NCI-H2196 treated with DMSO at 0.1 percent for 48 hours (cell line): Measurements from ENCODE around the gene MMRN1.

ENCODE experiments used
- DNase-seq: peaks from one replicate; lab custom pipeline; 2025; ENCODE audit not compliant: unreplicated experiment; lab: John Stamatoyannopoulos, UW

Gene MMRN1, protein sequence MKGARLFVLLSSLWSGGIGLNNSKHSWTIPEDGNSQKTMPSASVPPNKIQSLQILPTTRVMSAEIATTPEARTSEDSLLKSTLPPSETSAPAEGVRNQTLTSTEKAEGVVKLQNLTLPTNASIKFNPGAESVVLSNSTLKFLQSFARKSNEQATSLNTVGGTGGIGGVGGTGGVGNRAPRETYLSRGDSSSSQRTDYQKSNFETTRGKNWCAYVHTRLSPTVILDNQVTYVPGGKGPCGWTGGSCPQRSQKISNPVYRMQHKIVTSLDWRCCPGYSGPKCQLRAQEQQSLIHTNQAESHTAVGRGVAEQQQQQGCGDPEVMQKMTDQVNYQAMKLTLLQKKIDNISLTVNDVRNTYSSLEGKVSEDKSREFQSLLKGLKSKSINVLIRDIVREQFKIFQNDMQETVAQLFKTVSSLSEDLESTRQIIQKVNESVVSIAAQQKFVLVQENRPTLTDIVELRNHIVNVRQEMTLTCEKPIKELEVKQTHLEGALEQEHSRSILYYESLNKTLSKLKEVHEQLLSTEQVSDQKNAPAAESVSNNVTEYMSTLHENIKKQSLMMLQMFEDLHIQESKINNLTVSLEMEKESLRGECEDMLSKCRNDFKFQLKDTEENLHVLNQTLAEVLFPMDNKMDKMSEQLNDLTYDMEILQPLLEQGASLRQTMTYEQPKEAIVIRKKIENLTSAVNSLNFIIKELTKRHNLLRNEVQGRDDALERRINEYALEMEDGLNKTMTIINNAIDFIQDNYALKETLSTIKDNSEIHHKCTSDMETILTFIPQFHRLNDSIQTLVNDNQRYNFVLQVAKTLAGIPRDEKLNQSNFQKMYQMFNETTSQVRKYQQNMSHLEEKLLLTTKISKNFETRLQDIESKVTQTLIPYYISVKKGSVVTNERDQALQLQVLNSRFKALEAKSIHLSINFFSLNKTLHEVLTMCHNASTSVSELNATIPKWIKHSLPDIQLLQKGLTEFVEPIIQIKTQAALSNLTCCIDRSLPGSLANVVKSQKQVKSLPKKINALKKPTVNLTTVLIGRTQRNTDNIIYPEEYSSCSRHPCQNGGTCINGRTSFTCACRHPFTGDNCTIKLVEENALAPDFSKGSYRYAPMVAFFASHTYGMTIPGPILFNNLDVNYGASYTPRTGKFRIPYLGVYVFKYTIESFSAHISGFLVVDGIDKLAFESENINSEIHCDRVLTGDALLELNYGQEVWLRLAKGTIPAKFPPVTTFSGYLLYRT

DNA sequence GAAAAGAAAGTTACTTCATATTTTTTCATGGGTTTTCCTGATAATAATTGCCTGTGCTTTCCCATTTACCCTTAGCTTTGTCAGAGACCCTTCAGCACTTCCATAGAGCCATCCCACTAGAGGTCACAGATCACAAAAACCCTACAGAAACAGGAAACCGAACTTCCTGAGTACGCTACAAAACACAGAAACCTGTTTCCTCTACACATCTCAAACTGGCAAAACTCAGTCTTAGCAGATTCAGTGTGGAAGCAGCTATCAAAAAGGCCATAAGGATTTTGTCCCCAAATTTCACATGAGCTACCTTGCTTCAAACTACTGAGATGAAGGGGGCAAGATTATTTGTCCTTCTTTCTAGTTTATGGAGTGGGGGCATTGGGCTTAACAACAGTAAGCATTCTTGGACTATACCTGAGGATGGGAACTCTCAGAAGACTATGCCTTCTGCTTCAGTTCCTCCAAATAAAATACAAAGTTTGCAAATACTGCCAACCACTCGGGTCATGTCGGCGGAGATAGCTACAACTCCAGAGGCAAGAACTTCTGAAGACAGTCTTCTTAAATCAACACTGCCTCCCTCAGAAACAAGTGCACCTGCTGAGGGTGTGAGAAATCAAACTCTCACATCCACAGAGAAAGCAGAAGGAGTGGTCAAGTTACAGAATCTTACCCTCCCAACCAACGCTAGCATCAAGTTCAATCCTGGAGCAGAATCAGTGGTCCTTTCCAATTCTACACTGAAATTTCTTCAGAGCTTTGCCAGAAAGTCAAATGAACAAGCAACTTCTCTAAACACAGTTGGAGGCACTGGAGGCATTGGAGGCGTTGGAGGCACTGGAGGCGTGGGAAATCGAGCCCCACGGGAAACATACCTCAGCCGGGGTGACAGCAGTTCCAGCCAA lies at the start of gene MMRN1:
MMRN1 (plus strand) TSS at position 206 of the 902 bp plus-strand sequence; CDS start at position 324, 118 bp downstream.
- no peak for DNase-seq

DNA sequence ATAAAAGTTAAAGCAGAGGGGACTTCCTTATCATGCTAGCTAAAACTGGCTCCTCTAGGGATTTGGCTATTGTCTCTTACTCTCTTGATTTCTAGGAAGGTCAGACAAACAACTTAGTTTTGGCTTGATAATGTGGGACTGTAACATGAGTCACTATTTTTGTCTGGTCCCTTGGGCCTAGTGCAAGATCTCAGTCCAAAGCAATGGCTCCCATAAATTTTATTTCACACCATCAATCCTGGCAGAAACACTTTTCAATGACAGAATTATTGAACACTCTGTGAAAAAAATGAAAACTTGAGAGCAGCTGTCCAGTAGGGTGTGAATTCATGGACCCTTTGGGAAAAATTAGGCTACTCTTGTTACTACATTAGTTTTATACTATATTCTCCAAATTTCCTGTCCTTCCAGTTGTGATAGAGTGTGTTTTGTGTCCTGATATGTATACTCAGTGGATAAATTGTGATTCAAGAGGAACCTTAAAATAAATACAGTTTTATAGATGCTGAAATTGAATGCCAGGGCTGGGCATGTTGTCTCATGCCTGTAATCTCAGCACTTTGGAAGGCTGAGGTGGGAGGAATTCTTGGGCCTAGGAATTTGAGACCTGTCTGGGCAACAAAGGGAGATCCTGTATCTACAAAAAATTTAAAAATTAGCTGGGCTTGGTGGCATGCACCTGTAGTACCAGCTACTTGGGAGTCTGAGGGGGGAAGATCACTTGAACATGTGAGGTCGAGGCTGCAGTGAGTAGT lies 46.9 kb upstream of the MMRN1 start:
- no peak for DNase-seq

DNA sequence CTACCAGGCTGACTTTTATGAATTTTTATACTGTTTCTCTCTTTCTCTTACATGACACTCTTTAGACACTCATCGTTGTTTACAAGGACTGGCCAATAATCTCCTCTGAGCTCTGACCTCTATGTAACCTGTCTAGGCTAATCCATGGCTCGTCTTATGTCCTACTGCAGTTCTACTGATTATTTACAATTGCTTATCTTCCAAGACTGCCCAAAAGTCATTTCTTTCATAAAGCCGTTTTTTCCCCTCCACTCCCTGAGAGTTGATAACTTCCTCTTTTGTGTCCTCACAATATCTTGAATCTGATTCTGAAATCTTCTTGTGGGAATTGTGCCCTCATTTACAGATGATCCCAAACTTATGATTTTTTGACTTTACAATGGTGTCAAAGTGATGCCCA lies 39.4 kb upstream of the MMRN1 start:
- DNase-seq: no peak

DNA sequence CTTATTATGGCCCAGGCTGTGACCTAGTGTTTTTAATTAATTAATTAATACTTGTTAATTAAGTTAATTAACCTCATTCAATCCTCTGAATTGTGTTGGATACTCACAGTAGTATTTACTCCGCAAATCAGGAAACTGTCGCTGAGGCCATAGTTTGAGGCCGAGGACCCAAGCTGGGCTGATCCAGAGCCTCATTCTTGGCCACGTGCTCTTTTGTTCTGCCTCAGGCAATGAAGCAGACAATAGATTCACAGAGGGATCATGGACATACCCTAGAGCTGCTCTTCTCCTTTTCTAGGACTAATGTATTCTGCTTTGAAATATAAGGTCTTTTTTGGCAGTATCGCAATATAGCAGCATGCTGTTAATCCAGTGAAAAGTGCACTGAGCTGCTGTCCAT lies 33.7 kb upstream of the MMRN1 start:
- DNase-seq: no peak

DNA sequence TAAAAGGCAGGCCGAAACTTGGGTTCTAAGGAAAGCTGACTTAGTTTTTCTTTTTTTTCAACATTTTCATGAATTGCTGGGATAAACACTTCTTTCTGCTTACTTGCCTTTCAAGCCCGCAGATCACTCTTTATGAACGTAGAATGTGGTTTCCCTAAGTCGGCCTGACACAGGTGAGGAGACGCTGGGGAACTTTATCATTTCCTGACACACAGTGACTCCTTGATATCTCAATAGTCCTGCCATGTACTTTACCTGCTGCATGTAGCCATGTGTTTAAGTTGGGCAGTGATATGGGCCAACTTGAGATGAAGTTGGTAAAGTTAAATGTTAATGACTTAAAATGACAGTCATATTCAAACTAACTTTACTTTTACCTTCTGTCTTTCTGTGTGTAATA lies 31.1 kb upstream of the MMRN1 start:
- no peak for DNase-seq

DNA sequence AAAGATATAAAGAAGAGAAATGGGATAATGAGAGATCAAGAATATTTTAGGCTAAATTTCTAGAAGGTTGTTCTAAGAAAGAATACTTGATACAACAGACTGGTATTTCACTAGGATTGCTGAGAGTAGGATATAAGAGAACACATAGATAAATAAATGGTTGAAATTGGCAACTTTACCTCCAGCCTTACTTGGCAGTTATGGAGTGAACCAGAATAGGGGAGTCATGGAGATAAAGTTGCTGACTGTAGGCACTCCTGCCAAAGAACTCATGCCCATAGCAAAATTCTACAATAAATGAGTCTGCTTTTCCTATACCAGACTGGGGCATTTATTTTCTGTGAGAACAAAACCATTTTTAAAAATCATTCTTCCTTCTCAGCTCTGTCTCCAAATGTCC lies 26.4 kb upstream of the MMRN1 start:
- DNase-seq: no peak

DNA sequence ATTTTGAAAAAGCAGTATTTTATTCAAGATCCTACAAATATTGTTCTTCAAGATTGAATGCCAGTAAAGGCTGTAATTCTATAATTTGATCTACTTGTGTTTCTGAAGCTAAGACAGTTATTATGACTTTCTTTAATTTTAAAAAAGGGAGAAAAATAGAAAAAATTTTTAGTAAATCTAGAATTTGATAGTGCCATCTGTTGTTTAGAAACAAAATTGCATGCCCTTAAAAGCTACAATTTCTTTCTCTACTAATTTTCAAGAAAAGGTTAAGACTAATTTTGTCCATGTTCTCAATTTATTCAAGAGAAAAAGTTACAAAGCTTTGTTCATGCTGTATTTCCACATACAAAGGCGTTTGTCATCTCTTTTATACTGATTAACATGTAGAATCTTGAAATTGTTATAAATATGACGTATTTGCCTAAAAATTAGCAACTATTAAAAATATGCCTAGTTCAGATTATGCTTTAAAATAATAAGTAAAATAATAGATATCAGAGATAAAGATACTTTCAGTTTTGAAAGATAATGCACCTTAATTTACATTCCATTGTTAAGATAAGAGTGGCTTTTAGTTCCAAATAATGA lies 25.6 kb upstream of the MMRN1 start:
- DNase-seq: no peak

DNA sequence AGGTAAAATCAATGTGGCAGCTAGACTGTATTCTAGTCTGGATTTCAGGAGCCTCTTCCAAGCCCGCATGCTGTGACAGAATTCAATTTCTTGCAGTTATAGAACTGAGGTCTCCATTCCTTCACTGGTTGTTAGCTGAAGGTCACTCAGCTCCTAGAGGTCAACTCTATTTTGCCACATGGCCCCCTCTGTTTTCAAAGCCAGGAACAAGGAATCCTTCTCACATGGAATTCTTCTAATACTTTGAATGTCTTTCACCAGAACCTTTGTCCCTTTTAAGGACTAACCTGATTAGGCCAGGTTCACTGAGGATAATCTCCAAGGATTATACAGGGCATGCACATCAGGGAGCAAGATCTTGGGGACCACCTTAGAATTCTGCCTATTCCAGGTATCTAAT lies 23.4 kb upstream of the MMRN1 start:
- DNase-seq: no peak

DNA sequence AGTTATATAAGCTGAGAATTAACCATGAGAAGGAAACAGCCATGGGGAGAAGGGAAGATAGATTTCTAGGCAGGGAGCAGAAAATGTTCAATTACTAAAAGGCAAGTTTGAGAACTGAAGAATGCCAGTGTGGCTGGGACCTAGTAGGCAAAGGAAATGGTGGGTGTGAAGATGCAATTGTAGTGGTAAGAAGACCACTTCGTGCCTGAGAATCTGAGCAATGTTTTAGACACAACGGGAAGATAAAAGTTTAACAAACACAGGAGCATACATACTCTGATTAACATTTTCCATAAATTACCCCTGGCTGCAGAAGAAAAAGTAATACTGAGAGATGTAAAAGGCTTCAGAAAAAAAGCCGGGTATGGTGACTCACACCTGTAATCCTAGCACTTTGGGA lies 18.1 kb upstream of the MMRN1 start:
- no peak for DNase-seq

DNA sequence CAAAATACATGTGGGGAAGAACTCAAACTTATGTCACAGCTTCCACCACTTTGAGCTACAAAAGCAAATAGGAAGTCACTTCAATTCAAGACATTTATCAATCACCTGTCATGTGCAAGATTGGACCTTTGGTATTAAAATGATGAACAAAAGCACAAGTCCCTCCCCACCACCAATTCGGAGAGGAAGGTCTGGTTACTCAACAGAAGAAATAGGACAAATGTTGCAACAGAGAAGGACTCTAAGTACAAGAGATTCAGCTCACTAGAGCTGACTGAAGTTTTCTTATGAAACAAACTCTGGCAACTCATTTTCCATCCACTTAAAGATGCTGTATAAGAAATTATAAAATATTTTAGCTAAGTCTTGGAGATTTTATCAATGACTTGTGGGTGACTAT lies 16.0 kb upstream of the MMRN1 start:
- DNase-seq: no peak

DNA sequence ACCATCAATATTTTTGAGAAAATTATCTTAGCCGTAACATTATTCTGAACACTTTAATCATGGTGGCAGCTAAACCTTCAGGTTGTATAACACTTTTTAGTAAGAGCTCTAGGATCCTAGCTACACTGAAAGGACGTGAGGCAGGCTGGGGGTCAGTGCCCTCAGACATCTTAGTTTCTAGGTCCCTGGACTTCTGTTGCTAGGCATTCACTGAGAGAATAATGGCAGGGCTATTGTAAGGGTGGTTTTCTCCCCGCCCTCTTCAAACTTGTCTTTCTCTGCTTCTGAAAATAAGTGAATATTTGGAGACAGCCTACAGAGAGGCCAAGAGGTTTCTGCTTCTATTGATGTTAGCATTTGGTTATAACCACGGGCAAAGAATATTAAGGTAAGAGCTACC lies 15.4 kb upstream of the MMRN1 start:
- DNase-seq: no peak

DNA sequence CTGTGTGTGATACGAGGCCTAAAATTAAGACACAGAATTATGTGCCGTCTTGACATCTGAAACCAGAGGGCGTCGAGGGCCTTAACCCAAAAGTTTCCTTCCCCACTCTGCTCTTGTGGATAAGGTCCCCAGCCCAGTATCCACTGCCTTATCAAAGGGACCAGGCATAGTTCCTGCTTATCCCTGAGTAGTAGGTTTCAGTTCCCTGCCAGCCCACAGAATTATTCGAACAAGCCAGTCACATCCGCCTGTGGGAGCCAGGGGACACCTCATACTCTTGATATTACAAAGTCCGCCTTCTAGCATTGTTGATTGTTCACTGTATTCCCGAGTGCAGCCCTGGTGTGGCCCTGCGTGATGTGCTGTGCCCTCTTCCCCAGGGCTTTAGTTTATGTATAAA lies 5.4 kb upstream of the MMRN1 start:
- no peak for DNase-seq

DNA sequence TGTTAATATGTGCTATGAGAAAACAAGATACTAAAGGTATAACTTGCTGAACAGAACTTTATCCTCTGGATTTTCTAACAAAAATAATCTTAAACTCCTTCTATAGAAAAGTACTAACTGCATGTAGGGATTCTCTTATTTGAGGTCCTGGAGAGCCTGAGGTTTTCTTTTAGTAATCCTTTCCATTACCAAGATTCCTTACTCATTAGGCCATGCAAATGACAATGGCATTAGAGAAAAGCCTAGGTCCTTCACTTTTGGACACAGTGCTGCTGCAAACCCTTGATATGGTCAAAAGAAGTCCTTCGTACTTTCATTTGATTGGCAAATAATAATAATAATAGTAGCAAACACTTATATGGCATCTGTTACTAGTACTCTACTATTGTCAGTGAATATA lies 3.2 kb downstream of the MMRN1 start:
- no peak for DNase-seq

DNA sequence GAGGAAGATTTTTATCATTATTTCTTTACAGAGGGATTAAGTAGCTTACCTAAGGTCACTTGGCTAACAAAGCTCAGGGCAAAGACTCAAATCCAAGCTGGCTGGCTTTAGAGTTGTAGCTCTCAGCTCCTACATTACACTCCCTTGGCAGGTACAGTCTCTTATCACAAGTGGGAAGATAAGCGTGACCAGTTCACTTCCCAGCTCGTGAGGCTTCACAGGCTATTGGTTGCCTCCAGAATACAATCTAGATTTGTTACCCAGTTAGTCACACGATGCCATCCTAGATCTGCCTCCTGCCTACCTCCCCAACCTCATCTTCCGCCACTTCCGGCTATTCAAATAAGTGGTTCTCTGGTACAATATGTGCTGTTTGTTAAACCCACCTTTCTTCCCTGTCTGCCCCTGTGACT lies 3.7 kb downstream of the MMRN1 start:
- no peak for DNase-seq

DNA sequence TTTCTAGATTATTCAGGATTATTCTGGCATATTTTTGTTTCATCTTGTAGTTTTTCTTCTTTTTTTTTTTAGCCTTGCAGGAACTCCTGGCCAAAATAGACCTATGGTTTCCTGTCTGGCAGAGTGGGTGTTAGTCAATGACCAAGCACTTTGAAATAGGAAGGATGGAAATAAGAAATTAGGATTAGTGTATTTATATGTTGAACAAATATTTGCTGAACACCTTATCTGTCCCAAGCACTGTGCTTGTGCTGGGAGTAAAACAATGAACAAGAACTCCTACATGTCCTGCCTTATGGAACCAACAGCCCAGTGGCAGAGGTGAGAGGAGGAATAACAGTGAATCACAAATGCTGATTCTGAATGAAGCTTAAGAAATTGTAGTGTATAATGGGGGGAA lies 4.5 kb downstream of the MMRN1 start:
- no peak for DNase-seq

DNA sequence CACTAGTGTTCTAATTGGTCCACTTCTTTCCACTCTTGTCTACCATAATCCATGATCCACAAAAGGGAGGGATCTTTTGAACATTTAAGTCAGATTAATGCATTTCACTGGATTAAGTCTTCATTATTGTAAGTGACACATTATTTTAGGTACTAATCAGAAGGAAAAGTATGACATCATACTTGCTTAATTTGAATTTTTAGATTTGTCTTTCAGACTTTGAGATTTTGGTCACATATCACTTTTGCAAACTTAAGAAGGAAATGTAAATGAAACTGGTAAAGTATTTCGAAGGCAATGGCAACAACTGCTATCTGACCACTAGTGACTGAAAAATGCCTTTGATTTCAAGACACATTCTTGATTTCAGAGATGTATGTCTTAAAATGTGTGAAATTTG lies 5.2 kb downstream of the MMRN1 start:
- no peak for DNase-seq

DNA sequence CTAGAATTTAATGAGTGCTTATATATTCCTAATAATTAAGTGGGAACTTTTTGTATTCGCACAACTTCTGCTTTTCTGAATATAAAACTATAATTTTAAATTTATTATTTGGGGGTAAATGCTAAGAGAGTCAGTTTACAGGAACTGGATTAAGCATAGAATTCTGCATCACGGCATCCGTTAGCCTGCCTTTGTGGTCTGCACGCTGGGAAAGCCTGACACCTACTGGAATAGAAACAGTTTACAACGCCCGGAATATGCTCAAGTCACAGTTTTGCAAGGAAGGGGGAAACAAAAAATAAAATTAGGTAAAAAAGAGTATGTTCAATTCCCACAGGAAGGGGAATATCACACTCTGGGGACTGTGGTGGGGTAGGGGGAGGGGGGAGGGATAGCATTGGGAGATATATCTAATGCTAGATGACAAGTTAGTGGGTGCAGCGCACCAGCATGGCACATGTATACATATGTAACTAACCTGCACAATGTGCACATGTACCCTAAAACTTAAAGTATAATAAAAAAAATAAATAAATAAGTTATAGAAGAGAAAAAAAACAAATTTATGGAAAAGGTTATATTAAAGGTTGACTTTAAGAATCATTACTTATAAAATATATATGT lies 7.3 kb downstream of the MMRN1 start:
- peak; percentile 18 for DNase-seq

DNA sequence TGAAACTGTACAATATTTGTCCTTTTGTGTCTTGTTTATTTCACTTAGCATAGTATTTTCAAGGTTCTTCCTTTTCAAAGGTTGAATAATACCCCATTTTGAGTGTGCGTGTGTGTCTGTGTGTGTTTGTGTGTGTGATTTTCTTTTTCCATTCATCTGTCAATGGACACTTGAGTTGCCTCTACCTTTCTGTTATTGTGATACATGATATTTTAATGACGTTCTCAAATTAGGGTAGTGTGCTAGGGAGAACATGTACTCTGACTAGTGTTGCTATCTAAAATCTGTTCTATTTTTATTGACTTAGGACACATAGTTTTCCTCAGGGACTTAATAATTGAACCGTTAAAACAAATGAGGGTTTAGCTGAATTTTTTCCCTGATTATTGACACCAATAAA lies 9.9 kb downstream of the MMRN1 start:
- DNase-seq: no peak

DNA sequence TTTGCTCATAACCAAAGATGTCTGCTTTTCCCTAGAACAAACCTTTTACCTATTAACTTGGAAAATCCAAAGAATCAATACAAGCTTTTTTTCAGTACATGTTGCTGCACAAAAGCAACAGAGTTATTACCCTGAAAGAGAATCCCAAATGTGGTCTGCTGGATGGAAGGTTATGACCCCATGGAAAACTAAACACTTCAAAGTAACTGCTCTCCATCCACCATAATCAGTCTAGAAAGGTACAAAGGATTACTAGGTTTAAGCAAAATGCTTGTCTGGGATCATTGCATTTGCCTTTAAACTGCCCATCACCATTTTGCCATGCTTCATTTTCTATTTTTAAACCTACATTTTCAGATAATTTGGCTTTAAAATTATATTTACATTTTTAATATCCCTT lies 11.7 kb downstream of the MMRN1 start:
- DNase-seq: no peak
